Activated naive CD4-positive, alpha-beta T cell (primary cell): ENCODE data around the gene ATP13A5.

Experiments used
- DNase-seq, 4 experiments: peaks; one replicate each; lab custom pipeline; 2025; lab: John Stamatoyannopoulos, UW

Gene ATP13A5

DNA sequence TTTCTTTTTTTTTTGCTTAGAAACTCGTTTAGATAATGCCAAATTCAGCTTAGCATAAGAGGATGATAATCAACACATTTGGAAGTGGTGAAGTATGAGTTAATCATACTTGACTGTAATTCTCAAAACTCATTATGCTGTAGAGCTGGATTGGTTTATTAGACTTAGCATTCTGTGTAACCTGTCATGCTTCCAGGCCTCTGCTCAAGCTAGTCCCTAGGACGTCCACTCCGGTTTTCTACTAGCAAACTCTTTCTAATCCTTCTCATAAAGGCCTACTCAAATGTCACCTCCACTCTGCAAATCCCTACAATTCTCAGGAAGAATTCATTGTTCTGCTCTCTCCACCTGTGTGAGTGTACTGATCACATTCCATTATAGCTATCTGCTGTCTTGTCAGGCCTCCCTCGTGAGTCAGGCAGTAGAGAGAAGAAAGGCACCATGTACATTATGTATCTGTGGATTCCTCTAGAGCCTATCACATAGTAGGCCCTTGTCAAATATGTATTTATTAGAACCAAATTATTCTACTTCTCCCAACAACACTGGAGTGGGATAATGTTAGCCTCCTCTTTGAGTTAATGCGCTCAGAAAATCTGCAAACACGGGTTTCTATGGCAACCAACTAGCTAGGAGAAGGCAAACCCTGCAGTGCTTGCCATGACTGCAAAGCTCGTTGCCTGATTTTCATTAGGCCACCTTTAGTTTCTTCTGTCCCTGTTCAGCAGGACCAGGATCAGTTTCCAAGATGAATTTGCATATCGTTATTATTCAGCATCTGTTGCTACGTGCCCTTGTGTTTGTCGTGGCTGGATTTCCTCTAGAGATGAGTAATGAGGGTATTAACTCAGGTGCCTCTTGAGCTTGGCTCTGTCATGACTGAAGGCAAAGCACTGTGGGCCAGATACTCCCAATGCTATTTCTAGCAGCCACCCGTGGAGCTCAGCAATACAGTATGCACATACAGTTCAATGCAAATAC lies 30.7 kb downstream of the ATP13A5 start:
- DNase-seq = no peak

DNA sequence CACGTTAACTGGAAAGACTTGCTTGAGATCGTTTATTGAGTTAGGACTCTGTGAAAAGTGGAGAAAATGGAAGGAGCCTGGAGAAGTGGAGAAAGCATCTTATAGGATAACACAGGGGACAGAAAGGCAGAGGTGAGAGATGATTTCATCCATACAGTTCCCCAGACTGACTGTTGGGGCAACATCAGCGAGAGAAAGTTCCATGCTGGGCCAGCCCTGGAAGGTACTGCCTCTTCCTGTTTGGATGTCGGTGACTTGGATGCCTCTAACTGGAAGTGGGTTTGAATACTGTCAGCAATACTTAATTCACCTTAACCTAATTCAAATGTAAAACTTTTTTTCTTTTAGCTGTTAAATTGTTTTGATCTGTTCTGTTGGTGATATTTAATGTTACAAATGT lies 32.3 kb downstream of the ATP13A5 start:
- DNase-seq = no peak

DNA sequence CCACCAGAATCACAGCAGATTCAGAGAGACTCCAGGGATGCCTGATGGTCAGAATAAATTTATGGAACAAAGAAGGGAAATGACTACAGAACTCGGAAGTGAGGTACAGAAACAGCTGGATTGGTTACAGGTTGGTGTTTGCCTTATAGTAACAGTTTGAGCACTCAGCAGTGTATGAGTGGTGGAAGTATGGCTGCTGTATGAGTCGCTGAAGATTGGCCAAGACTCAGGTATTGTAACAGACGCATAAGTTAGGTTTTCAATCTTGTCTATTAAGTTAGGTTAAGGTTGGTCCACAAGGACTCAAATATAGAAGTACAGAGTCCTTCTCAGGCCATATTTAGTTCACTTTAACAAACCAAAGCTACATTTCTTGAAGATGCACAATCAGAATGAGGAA lies 33.1 kb downstream of the ATP13A5 start:
- DNase-seq = no peak

DNA sequence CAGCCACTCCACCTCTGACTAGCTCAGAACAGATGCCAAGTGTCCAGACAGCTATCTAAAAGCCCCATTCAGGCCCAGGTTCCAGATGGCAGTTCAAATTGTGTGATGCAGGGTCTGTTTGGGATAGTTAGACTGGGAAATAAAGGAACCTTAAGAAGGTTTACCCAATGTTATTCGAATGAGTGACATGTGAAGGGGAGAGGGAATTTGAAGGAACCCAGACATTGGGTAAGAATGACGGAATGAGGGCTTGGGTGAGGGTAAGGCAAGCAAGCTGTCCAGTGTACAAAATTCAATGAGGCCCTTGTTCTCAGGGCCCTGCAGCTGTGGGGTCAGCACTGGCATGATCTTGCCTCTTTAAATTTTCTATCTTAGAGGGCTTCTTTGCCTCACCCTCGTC lies 34.1 kb downstream of the ATP13A5 start:
- no peak for DNase-seq

DNA sequence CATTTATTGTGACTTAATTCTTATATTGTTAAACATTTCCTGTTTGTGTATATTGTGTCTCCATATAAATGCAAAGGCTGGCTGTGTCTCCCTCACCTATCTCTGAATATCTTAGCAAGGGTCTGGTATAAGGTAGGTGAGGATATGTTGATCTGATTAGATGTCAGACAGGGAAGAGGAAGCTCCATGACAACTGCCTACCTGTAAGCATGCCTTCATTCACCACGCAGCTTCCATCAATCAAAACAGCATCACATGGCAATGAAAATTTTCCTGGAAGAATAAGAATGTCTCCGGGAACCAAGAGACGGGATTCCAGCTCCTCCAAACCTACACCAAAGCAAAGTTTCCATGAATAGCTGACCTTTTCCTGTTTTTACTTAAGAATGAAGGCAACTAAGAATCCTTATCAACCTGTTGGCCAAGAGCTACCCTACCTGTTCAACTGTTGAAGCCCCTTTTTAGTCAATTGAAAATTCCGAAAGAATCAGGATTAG lies 34.8 kb downstream of the ATP13A5 start:
- no peak for DNase-seq

DNA sequence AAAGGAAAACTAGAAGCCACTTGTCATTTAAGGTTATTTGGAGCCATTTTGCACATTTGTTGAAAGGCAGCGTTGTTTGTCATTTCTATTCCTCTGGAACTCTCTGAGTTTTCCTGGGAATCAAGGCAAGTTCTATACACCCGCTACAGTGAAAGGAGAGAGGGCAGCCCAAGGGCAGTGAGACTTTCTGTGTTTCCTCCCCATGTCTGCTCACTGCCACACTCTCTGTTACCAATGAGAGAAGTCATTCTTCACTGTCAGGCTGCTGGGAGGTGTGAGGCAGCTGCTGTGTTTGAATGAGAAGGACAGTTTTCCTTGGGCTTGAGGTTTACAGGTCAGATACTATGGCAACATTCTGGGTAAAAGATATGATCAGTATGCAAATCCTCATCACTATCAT lies 36.0 kb downstream of the ATP13A5 start:
- no peak for DNase-seq

DNA sequence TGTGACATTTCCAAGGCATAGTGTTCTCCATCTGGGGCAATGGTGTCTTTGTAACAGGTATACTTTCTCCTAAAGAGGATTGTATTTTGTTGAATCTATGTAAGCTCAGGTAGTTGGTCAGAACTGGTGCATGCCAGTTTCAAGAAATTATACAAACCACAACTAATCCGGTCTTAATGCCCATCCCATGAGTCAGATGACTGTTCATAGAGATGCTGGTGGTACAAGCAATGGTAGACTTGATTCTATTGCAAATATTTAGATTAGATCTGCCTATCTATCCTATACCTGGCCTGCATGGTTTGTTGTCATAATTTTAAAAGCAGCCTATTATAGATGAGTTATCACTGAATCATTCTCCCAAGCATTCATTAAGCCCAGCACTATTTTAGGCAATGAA lies 43.5 kb downstream of the ATP13A5 start:
- no peak for DNase-seq

DNA sequence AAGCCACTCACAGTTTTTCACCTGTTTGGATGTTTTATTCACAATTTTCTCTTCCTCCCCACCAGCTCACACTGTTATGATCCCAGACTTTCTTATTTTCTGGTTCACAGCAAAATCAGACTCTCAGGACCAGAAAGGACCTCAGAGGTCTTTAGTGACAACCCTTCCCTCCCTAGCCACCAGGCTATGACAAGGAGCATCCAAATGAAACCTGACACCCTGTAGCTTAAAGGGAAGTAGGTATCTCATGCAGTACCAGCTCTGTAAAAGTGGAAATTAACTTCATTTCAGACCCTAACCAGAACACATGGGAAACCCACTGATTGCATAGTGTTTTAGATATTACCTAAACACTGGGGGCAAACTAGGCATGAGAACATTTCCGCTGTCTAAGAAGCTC lies 45.3 kb downstream of the ATP13A5 start:
- DNase-seq = no peak

DNA sequence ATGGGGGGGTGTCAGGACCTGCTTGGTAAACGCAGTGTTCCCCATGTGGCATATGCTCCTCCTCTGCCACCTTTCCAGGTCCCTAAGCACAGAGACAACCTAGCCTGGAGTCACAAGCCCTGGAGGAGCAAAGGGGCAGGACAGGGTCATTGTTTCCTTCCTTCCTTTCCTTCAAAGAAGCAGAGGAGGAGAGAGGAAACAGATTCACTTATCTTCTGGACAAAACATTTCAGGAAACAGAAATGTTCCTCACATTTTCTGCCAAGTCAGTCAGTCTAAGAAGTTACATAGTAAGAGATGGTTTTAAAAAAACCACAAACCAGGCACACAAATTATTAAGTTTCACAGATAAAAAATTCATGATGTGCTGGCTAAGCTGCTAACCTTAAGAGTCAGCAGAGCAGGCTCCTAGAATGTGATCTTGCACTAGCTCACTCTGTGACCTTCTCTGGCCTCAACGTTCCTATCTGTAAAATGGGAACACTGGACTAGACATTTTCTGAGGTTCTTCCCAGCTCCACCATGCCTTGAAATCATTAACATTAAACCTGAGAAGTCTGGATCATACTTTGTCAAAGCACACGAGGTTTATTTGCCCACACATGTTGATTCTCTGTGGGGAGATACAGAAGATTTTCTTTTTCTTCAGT lies 47.9 kb downstream of the ATP13A5 start:
- DNase-seq = no peak

DNA sequence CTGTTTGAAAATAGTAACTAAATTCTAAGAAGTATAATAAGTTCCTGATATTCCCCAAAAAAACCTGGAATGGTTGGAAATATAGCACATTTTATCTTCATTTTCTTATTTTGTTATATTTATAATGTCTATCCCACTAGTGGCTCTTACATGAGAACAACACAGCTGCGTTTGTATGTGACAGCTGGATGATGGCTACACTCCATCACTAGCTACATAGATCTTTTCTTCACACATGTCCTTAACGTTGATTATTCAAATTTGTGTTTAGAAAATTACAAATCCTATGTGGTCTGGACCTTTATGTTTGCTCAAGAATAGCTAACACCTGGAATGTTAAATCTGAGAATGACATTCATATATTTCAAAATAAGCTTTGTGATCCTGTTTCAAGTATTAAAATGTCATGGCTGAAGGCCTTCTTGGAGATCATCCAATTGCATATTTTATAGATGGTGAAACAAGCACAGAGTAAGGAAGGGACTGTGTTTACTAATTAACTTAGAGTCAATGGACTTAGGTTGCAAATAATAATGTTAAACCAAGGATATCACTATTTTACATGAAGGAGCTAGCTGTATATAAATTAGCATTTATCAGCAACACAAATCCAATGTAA lies 60.8 kb downstream of the ATP13A5 start:
- no peak for DNase-seq

DNA sequence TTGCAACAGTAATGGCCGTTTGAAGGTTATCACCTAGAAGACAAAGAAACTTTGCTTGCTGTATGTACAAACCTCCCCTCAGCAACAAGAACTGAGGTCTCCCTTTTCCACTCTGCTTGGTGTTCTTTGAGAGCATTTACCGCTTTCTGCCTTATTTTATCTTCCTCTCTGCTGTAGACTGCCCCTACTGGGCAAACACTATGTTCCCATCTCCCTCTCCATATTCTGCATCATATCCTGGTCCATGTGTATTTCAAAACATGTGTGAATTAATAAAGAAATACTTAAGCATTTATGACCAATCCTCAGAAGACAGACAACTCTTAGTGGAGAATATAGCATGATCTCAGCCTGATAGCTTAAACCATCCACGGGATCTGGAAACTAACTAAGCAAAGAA lies 64.4 kb downstream of the ATP13A5 start:
- no peak for DNase-seq

DNA sequence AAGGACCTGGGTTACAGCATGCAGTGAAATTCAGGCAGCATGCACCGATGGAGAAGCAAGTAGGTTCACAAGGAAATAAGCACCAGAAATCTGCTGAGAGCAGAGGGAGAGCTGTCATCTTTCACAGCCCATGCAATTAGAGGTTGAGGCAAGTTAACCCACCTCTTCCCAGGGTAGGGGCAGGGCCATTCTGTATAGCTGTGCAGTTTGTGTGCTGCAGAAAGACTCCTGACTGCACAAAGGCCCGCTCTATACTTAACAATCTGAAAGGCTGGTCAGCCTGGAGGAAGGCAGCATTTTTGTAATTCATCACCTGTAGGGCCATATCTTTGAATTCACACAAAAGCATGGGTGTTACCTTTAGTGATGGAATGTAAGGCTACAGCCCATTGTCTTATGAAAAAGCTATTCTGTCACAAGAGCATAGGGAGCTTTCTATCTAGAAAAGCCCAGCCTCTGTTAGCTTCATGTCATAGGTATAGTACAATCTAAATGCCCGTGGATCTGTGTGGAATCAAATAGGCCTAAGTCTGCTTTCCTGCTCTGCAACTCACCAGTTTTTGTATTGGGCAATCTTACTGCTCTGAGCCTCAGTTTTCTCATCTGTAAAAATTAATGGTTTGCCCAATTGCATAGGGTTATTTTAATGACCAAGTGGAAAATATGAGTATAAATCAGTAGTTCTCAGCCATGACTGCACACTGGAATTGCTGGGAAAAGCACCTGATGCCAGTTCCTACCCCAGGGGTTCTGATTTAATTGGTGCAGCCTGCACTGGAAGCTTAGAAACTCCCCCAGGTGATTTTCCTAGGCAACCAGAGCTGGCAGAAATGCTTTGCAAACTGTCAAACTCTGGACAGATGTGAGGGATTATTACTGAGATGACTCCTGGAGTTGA lies 65.2 kb downstream of the ATP13A5 start:
- DNase-seq = no peak

DNA sequence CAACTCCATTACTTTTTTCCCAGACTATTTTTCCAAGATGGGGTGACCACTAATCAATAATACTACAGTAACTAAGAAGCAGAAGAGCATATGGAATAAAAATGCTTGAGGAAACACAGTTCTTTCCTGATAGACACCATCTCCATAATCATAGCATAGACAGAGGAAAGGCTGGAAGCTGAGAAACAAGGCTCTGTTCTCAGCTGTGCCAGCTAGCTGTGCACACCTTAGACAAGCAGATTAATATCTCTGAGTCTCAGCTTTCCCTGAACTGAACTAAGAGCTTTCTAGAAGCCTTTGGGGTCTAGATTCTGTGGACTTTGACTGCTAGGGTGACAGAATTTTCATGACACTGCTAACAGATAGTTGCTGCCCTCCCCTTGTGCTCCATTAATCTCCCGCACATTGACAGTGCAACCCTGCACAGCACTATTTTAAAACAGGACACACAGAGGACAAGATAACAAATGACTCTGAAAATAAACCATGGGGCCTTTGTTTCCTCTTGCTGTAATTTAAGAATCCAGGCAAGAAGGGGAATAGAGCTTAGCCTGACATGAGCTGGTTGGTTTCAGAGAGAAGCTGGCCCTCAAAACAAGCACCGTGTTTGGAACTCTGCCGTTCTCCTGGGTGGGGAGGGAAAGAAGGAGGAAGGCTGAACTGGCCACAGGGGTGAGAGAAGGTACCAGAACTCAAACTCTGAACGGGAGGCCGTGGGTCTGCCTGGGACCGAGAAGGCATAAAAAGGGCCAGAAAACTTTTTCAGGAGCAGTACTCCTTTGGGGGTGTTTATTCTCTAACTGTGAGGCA lies 67.4 kb downstream of the ATP13A5 start:
- no peak for DNase-seq

DNA sequence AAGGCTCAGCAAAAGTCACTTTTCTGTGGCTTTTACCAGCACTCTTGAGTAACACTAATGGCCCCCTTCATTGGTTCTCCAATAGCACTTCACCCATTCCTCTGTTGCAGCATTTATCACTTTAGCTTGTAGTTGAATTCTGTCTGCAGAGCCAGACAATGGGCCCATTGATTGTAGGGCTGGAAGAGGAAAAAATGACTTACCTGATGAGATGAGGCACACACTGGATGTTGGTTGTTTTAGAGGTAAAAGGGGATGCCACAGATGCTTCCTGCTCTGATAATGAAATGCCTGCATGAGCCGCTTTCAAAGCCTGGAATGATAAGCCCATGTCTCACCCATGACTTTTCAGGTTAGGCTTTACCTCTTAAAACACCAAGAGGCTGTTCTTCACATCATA lies 73.2 kb downstream of the ATP13A5 start:
- no peak for DNase-seq

DNA sequence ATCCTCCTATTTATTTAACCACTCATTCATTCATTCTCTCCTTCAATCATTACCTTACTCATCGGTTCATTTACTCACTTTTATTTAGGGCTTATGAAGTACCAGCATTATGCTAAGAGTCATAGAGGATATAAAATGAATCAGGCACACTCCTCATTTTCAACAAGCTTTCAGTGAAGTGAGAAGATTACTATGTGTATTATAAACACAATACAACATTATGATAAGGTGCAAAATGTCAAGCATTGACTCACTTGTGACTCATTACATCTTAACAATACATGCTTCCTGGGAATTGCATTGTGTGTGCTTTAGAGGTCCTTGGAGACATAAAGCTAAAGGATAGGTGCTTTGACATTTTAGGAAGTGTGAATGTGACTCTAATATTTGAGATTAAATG lies 77.1 kb downstream of the ATP13A5 start:
- DNase-seq = no peak

DNA sequence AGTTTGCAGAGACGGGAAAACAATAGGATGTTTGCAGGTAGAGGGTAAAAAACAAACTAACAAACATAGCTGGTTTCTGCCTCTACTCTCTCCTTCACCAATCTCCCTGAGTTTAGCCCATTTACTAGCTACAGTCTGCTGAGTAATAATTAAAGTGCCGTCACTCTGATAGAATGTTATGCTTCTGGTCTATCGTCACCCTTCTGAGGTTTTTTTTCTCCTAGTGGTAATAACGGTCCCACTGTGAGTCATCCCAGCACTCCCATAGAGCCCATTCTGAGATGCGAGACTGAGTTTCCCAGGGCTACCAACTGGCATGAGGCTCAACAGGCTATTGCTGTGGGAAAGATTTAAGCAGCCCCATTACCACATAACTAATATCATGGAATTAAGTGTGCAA lies 81.1 kb downstream of the ATP13A5 start:
- DNase-seq = no peak

DNA sequence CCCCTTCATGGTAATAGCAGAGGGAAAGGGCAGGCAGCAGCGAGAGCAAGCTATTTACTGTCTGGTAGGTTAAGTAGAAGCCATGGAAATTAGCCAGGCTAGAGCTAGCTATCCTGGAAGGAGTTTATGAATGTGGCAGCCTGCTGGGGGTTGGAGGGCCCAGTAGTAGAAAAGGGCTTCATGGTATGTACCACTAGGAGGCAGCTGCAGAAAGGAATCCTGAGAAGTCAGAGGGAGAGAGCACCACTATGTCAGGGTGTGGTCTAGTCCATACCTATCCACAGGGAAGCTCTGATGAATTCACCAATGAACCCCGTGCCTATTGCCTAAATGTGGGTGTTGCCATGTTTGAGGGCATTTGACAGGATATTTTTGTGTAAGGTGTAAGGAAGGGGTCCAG lies 82.6 kb downstream of the ATP13A5 start:
- no peak for DNase-seq

DNA sequence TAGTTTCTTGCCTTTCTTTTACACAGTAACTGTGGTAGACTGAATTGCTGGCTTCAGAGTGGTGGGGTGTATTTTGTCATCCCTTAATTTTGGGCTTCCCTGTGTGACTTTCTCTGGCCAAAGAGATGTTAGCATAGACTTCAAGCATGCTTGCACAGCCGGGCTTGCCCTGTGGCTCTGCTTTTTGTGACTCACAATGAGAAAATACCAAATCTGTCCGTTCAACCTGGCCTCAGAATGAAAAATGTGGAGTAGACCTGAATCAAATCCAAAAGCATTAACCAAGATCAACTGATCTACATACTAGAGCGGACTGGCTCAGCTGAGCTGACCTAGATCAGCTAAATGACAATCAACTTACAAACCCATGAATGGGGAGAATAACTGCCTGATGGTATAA lies 86.2 kb downstream of the ATP13A5 start:
- DNase-seq = no peak

DNA sequence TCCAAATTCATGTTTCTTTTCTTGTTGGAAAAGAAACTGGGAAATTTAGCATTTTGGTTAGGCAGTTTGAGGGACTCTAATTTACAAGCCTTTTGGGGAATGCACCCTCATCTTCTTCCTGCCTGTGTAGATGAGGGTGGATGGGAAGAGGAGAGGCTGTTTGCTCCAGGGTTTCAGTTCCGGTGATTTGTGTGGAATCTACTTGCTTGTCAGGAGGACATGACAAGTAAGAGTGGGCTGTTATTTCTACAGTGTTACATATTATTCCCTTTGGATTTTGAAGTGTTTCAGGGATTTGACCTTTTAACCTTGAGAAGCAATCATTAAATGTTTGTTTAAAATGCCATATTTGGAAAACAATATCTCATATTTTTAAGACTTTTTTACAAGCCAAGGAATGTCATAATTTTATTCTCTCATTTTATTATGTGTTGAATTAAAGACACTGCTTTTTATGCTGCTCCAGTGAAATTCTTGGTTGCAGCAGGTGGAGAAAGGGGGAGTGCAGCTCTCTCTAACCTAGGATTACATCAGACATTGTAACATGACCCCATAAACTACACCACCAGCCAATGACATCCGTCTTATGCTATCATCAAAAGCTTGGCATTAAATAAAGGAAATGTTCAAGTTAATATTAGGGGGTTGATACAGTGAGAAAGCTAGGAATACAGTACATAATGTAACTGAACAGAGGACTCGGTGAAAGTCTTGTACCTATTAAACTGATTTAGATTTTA lies 107.3 kb downstream of the ATP13A5 start:
- no peak for DNase-seq

DNA sequence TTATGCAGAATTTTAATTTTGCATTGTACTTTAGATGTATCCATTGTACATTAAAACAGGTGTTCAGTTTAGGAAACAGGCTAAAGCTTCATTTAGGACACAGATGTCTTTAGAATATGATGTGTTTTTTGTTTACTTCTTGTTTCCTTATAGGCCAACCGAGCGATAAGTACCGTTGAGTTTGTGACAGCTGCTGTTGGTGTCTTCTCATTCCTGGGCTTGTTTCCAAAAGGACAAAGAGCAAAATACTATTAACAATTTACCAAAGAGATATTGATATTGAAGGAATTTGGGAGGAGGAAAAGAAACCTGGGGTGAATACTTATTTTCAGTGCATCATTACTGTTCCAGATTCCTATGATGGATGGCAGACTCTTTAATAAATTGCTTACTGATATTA lies 108.1 kb downstream of the ATP13A5 start:
- no peak for DNase-seq
